Left lobe of liver (tissue), 2 donors: ENCODE results near the gene ZNF184. TPM values are rescaled to one million over a fixed set of nuclear protein-coding genes. Genes with fewer than 3 reads are reported as not detected.

ENCODE experiments used
- ATAC-seq: fragments of 200-7000 bp; cut with Tn5 transposase; one replicate; pipeline ENCODE4 v1.9.1; 2020; ENCODE audit warnings: mild to moderate bottlenecking, moderate library complexity
- DNase-seq: peaks from one replicate; pipeline ENCODE4 v3.0.0-alpha.2; 2020; ENCODE audit warnings: low spot score
- total RNA-seq: library from RNA; stranded (reverse); gene quantifications from one replicate; pipeline ENCODE4 v1.2.1, GENCODE V29; 2021
- donor health status: DM: no; HTN: no; CAD: no; lungs with moderate emphysema.
- donor health status: DM: no; HTN: yes; CAD: no.

ZNF184 gene
- total RNA-seq, 1 donor from 2014 or later, result 1.5 TPM

DNA sequence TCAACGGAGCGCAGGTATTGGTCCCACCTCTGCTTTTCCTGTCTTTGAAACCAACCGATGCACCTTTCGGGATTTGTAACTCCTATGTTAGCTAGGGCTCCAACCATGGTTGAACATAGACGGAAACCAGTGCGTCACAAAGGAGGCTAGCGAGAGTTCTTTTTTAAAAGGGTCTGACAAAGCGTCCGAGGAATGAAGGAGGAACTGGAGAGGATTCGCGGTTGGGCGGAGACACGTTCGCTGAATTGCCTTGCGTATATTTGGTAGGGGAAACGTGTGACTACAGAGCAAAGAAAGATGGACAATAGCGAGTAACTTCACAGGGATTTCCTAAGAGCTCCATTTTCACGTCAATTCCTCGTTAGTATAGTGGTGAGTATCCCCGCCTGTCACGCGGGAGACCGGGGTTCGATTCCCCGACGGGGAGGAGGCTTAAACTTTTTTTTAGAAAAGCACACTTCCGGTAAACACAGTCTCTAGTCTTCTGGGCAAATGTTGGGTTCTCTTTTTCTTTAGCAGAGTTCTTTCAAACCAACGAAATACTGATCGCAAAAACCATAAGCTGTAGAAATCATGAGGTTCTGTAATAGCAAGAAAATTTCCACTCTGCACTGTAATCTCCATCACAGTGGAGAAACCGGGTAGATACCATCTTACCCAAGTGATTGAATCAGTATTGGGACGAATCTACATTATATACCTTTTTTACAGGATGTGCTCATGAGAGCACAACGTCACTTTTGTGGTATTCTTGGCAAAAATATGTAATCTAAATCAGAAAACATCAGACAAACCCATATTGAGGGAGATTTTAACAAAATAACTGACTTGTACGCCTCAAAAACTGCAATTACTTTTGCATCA is 6.6 kb upstream of the ZNF184 start:
- ATAC-seq (peak; percentile 80), DNase-seq (peak; percentile 76)

- peak; percentile 84 for ATAC-seq
- DNase-seq, result peak; percentile 83
These were observed 5.9 kb upstream of the ZNF184 start for GRCh38 chr6:27478706-27479318.

DNA sequence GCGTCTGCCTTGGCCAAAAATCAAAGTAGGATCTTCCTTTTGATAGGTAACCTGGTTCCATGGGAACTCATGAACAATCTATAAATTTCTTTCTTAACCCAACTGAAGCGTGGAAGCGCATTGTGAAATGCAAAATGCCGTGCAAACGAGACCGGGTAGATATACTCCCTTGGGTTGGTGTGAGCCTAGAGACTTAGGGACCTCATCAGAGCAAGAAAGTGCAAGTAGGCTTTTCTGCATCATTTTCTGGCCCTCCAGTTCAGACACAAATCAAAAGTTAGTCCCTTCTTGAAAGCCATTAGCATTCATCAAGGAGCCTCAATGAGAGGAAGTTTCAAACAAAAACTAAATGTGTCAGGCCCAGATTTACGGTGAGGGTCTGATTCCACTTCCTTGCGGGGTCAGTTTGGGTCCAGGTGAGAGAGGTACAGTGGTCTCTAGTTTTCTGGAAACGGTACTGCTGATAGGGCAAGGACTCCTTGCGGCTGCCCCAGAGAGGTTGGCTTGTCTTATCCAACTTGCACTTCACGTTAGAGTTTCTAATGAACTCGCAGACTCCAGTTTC is 5.3 kb upstream of the ZNF184 start:
- peak; percentile 27 for ATAC-seq
- no peak for DNase-seq

DNA sequence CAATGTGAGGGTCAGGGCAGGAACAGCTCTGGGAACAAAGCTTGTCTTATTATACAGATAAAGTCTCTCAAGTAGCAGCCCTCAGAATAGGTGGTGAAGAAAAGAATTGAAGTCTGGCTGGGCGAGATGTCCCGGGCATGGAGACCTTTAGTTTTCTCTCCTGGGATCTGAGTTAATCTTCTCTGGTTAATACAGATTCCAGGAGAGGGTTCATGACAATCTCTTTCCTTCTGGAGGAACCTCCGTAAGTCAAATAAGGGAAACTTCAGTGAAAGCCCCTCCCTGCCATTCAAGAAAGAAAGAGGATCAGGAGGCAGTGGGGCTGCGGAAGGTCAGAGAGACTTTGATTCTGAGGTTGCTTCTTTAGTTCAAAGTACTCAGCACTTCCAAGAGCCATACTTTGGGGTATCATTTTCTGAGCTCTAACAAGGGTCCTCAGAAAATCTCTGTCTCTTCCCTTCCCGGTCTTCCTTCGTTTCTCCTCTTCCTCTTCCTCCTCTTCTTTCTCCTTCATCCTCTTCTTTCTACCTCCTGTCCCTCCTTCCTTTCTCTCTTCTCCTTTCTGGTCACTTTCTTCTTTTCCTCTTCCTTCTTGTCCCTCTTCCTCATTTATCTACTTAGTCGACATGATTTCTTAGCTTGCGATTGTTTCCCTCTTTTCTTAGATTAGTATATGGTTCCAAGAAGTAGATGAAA is 4.6 kb upstream of the ZNF184 start:
- DNase-seq, result no peak
- no peak for ATAC-seq

- ATAC-seq (no peak), DNase-seq (no peak)
These were observed 3.2 kb upstream of the ZNF184 start for GRCh38 chr6:27476090-27476489.

DNA sequence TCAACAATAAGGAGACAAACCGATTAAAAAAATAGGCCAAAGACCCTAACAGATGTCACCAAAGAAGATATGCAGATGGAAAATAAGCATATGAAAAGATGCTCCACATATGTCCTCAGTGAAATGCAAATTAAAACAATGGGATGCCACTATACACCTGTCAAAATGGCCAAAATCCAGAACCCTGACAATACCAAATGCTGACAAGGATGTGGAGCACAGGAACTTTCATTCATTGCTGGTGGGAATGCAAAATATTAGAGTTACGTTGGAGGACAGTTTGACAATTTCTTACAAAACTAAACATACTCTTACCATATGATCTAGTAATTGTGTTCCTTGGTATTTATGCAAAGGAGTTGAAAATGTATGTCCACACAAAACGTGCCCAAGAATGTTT is 1.8 kb upstream of the ZNF184 start:
- ATAC-seq, result no peak

DNA sequence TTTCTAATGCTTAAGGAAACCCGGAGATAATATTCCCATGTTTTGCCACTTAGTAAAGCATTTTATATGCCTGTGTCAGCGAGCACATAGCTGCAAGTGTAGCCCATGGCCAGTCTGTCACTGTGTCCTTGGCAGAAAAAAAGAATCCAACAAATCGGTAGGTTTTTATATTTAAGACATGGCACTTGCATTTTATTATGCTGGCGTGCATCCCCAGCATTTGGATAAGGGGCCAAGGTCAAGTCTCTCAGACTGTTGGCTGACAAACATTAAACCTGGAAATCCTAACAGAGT is 1.2 kb upstream of the ZNF184 start:
- no peak for ATAC-seq
- no peak for DNase-seq

More for the DNA sequence above, 1.8 kb upstream of the ZNF184 start:
- DNase-seq, result no peak

- ATAC-seq (peak; percentile 22), DNase-seq (no peak)
These were observed 706 bp downstream of the ZNF184 start for GRCh38 chr6:27472182-27472616.

GRCh38 chr6:27471365-27472115 is 1.4 kb downstream of the ZNF184 start:
- DNase-seq, result no peak
- no peak for ATAC-seq

DNA sequence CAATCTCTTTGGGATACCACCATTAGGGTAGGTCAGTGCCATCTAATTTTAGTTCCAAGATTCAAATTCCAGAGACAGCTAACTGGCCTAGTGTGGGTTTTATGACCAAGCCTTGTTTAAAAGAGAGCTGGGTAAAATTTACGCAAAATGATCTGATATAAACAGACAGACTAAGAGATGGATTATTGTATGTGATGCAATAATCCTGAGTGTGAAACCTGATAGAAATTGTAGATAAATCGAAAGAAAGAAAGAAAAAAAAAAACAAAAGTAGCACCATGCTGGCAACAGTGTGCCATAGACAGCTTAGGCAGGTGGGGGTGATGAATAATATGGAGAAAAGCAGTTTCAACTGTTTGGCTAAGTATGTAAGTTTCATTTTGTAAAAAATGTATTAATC is 2.9 kb downstream of the ZNF184 start:
- ATAC-seq (no peak), DNase-seq (no peak)

DNA sequence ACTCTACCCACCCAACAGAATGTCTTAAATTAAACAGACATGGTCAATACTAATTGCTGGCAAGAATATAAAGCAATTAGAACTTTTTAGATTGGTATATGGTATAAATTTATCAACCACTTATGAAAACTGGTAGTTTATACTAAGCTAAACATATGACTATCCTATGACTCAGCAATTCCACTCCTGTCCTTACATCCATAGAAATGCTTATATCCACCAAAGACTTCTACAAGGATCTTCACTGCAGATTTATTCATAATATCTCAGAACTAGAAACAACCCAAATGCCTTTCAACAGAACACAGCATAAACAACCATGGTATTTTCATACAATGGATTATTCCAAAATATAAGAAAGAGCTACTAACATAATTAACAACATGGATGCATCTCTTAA is 4.6 kb downstream of the ZNF184 start:
- no peak for DNase-seq
- no peak for ATAC-seq

DNA sequence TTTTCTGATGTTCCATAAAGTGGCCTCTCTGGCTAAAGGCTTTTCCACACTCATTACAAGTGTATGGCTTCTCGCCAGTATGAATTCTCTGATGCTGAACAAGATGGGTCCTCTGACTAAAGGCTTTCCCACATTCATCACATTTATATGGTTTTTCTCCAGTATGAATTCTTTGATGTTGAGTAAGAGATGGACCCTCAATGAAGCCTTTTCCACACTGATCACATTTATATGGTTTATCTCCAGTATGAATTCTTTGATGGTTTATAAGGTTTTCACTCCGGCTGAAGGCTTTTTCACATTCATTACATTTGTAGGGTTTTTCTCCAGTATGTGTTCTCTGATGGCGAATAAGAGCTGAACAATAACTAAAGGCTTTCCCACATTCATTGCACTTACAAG is 20.4 kb downstream of the ZNF184 start:
- DNase-seq (no peak), ATAC-seq (no peak)

DNA sequence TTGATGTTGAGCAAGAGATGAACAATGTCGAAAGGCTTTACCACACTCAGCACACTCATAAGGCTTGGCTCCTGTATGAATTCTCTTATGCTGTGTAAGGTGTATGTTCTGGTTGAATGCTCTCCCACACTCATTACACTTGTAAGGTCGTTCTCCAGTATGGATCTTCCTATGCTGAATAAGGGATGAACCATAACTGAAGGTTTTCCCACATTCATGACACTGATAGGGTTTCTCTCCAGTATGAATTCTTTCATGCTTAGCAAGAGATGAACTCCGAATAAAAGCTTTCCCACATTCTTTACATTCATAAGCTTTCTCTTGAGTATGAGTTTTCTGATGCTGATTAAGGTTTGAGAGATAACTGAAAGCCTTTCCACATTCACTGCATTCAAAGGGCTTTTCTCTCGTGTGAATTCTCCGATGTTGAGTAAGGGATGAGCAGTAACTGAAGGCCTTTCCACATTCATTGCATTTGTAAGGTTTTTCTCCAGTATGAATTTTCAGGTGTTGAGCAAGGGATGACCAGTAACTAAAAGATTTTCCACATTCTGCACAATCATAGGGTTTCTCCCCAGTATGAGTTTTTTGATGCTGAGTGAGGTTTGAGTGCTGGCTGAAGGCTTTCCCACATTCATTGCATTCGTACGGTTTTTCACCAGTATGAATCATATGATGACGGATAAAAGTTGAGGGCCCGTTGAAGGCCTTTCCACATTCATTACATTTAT is 21.1 kb downstream of the ZNF184 start:
- ATAC-seq, result no peak
- no peak for DNase-seq

DNA sequence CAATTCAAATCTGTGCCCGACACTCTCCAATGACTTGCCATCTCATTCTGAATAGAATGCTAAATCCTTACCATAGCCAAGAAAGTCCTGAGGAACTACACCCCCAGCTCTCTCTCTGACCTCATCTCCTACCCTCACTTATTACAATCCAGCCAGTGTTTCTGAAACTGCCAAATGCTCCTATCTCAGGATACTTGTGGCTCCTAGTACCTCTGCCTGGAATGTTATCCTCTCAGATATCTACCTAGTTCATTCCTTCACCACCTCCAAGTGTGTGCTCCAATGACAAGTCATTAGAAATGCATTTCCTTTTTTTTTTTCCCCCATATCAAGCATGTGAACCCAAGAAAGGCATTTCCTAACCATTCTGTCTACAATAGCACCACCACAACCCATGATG is 24.4 kb downstream of the ZNF184 start:
- DNase-seq (no peak), ATAC-seq (no peak)

DNA sequence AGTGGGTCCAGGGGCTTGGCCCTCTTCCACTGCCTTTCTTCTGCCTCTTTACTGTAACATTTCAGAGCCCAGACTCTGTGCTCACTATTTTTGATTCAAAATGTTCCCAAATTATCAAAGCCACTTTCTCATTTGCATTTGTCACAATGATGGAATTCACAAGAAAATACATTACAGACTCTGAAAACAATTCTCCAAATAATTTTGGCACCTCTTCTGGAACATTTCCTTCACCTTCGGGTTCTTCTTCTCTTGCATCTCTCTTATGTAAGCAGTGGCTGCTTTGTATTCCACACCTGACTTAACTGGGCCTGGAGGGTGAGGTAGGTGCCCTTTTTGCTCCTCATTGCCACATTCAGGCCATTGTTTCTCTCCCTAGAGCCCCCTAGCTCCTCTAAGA is 30.0 kb downstream of the ZNF184 start:
- ATAC-seq (no peak), DNase-seq (no peak)

GRCh38 chr6:27441001-27441400 is 31.9 kb downstream of the ZNF184 start:
- DNase-seq (no peak), ATAC-seq (no peak)

GRCh38 chr6:27439371-27439770 is 33.5 kb downstream of the ZNF184 start:
- no peak for DNase-seq
- no peak for ATAC-seq

DNA sequence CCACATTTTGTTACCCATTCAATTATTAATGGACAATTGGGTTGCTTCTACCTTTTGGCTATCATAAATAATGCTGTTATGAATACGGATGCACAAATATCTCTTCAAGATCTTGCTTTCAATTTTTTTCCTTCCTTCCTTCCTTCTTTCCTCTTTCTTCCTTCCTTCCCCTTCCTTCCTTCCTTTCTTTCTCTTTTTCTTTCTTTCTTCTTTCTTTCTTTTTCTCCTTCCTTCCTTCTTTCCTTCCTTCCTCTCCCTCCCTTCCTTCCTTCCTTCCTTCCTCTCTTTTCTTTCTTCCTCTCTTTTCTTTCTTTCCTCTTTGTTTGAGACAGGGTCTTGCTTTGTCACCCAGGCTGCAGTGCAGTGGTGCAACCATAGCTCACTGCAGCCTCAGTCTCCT is 39.2 kb downstream of the ZNF184 start:
- no peak for ATAC-seq
- no peak for DNase-seq

DNA sequence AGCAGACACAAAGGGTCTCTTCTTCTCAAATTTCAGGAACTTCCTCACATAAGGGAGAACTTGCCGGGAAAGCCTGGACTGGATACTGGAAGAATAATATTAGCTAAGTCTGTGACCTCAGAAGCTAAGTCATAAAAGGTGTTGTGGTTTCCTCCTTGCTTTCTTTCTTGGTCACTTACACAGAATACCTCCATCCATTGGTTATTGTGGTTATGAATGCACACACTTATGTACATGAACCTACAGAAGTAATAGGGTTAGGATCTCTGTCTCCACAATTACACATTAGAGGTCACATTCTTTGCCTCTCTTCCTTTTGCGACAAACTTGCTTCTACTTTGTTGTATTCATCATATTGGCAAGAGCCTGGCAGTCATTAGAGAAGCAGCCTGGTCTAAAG is 43.9 kb downstream of the ZNF184 start:
- no peak for DNase-seq
- ATAC-seq, result no peak

GRCh38 chr6:27428502-27428901 is 44.4 kb downstream of the ZNF184 start:
- no peak for ATAC-seq
- no peak for DNase-seq
